Measurements from ENCODE around the gene KCNQ2.

DNA sequence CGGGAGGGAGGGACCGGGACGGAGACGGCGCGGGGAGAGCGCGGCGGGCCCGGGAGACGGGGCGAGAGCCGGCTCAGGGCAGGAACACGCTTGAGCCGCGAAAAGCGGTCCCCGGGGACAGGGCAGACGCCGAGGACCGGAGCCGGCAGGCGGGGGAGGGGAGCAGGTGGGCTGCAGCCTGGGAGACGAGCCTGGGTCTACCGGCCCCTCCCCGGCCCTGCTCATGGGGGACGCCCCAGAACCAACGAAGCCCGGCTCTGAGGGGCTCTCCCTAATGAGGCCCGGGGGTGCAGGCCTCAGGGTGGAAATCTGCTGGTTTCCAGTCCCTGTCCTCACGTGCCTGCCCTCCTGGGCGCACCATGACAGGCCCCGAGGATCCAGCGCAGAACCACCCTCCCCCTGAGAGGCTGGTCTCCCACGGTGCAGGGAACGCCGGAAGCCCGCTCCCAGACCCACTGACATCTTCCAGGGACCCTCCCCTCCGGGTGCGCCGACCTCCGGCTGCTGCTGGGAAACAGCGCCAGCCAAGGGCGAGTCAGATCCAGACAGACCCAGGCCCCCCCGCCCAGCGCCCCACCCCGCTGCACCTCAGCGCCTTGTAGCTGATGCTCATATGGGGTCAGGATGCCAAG is 27.0 kb upstream of the KCNQ2 start:
- no peak for TF ChIP-seq POLR2A (IDR thresholded peaks at IDR 0.05)
- TF ChIP-seq, protein P1, sequence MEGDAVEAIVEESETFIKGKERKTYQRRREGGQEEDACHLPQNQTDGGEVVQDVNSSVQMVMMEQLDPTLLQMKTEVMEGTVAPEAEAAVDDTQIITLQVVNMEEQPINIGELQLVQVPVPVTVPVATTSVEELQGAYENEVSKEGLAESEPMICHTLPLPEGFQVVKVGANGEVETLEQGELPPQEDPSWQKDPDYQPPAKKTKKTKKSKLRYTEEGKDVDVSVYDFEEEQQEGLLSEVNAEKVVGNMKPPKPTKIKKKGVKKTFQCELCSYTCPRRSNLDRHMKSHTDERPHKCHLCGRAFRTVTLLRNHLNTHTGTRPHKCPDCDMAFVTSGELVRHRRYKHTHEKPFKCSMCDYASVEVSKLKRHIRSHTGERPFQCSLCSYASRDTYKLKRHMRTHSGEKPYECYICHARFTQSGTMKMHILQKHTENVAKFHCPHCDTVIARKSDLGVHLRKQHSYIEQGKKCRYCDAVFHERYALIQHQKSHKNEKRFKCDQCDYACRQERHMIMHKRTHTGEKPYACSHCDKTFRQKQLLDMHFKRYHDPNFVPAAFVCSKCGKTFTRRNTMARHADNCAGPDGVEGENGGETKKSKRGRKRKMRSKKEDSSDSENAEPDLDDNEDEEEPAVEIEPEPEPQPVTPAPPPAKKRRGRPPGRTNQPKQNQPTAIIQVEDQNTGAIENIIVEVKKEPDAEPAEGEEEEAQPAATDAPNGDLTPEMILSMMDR (IDR thresholded peaks at IDR 0.05) = no peak

Data from stomach (tissue), 4 donors.